RPMI7951 (cell line): Measurements from ENCODE around the gene COL6A3. TPM values are rescaled to one million over a fixed set of nuclear protein-coding genes. Genes with fewer than 3 reads are reported as not detected.

Experiments used
- DNase-seq: peaks from one replicate; pipeline ENCODE4 v3.0.0-alpha.2; 2012; ENCODE audit warnings: low read depth
- total RNA-seq: library from RNA; depleted of rRNA; stranded (reverse); fragments of >200 nt; shearing (Covaris generic); gene quantifications from 2 replicates; pipeline ENCODE4 v1.2.3, GENCODE V29; 2014; rRNA removed

The COL6A3 gene
- 3.6 and 4.1 TPM in 2 replicates for total RNA-seq

GRCh38 chr2:237413777-237414661, at the start of gene COL6A3:
Gene COL6A3, minus strand, starts transcription at chr2:237414164. Its CDS starts 17,347 bp downstream, at chr2:237396817.
- DNase-seq: no peak

- DNase-seq: peak; percentile 98
These were observed 45.8 kb upstream of the COL6A3 start for GRCh38 chr2:237459741-237460174.

- peak; percentile 51 for DNase-seq
These were observed 45.3 kb upstream of the COL6A3 start for GRCh38 chr2:237459226-237459625.

- no peak for DNase-seq
These were observed 44.6 kb upstream of the COL6A3 start for GRCh38 chr2:237458519-237458918.

GRCh38 chr2:237457388-237457941, 43.5 kb upstream of the COL6A3 start:
- DNase-seq: no peak

- peak; percentile 99 for DNase-seq
These were observed 42.4 kb upstream of the COL6A3 start for GRCh38 chr2:237456200-237456843.

GRCh38 chr2:237455764-237456163, 41.8 kb upstream of the COL6A3 start:
- DNase-seq: no peak

GRCh38 chr2:237453671-237454070, 39.7 kb upstream of the COL6A3 start:
- no peak for DNase-seq

GRCh38 chr2:237452861-237453260, 38.9 kb upstream of the COL6A3 start:
- DNase-seq: peak; percentile 37

- peak; percentile 77 for DNase-seq
These were observed 37.9 kb upstream of the COL6A3 start for GRCh38 chr2:237451643-237452469.

GRCh38 chr2:237450583-237450982, 36.6 kb upstream of the COL6A3 start:
- DNase-seq: no peak

- no peak for DNase-seq
These were observed 36.1 kb upstream of the COL6A3 start for GRCh38 chr2:237450108-237450507.

- no peak for DNase-seq
These were observed 35.4 kb upstream of the COL6A3 start for GRCh38 chr2:237449193-237449881.

- DNase-seq: no peak
These were observed 34.7 kb upstream of the COL6A3 start for GRCh38 chr2:237448626-237449025.

- DNase-seq: no peak
These were observed 34.2 kb upstream of the COL6A3 start for GRCh38 chr2:237448171-237448570.

- no peak for DNase-seq
These were observed 33.5 kb upstream of the COL6A3 start for GRCh38 chr2:237447496-237447895.

- no peak for DNase-seq
These were observed 32.3 kb upstream of the COL6A3 start for GRCh38 chr2:237446338-237446665.

GRCh38 chr2:237445611-237446337, 31.8 kb upstream of the COL6A3 start:
- DNase-seq: no peak

GRCh38 chr2:237444071-237444470, 30.1 kb upstream of the COL6A3 start:
- DNase-seq: no peak

- DNase-seq: peak; percentile 95
These were observed 27.8 kb upstream of the COL6A3 start for GRCh38 chr2:237441605-237442274.
